ENCODE measurements around the gene PROZ. TPM values are rescaled to one million over a fixed set of nuclear protein-coding genes. Genes with fewer than 3 reads are reported as not detected.

Gene PROZ
- total and polyA plus RNA-seq, 2 of the 13 experiments (the other 11 are each of a cell fraction or from before 2014, with no cell fraction given) = 5.6 to 22.5 TPM

DNA sequence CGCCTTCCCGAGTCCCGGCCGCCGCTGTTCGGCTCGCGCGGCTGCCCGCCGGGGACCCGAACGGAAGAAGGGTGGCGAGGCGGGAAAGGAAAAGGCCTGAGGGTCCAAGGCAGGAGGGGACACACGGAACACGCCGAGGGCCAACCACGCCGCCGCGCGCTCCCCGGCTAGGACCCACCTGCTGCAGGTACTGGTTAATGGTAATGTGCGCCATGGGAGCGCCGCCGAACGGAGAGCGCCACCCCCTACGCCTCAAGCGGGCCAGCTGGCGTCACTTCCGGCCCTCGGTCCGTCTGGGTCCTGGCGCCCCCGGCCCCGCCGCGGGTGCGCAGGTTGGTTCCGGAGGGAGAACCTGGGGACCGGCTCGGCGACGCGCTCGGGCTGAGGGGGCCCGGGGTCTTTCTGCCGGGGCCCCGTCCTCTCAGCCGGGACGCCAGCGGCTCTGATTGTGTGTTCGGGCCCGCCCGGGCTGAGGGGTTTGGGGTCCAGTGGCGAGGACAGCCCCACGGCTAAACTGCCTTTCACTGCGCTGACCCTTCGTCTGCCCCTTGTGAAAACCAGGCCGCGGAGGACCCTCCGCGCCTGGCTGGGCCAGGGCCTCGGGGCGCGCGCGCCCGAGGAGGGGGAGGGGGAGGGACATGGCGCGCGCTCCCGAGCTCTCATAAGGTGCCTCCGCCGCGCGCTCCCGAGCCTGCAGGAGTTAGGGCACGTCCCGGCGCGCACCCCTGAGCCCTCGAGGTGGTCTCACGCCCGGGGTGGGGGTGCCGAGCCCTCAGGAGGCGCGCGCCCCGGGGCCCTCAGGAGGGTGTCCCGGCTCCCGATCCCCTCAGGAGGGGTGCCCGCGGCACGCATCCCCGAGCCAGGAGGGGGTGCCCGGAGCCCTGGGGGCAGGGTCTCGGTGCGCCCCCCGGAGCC is 50.2 kb downstream of the PROZ start, which contains the start of gene PCID2 (continued):
- TF ChIP-seq ZNF407 (CRISPR knock-in tag; IDR thresholded peaks at IDR 0.05; ENCODE audit: not compliant biosample characterization) = peak; percentile 94
- peak; percentile 57; the same call in 1 of the 2 replicates for TF ChIP-seq BHLHE40 (IDR thresholded peaks at IDR 0.05; ENCODE audit: low read length)
- TF ChIP-seq ZNF124 (CRISPR knock-in tag; IDR thresholded peaks at IDR 0.05) = peak; percentile 81; the same call in 1 of the 2 replicates
- TF ChIP-seq SALL1 (CRISPR knock-in tag; IDR thresholded peaks at IDR 0.05) = peak; percentile 84
- TF ChIP-seq ZNF784 (CRISPR knock-in tag; IDR thresholded peaks at IDR 0.05; ENCODE audit: borderline replicate concordance) = peak; percentile 99
- 0 out of 4 replicates have a peak, but pooled peaks of 1 of the 2 experiments have one; percentile 15 for TF ChIP-seq MAFK (conservative IDR thresholded peaks at IDR 0.05 in 1 of 2, IDR thresholded peaks at IDR 0.05 in 1 of 2; ENCODE audit: low read length in 2 of 2)
- TF ChIP-seq ATF4 (CRISPR knock-in tag; IDR thresholded peaks at IDR 0.05) = no peak
- peak; percentile 88 for TF ChIP-seq U2AF1 (optimal IDR thresholded peaks at IDR 0.05; ENCODE audit: low read depth, low read length)
- TF ChIP-seq ASH2L (IDR thresholded peaks at IDR 0.05; ENCODE audit: insufficient read length, low read depth, low read length) = peak; percentile 94
- peak; percentile 85 for TF ChIP-seq HMG20B (CRISPR knock-in tag; conservative IDR thresholded peaks at IDR 0.05)
- TF ChIP-seq IRF1 (CRISPR knock-in tag; IDR thresholded peaks at IDR 0.05; ENCODE audit: low read depth) = no peak
- no peak for TF ChIP-seq MBD4 (IDR thresholded peaks at IDR 0.05; ENCODE audit: borderline replicate concordance, low read length)
- peak; percentile 85 for TF ChIP-seq ZNF850 (CRISPR knock-in tag; conservative IDR thresholded peaks at IDR 0.05)
- TF ChIP-seq E2F1 (CRISPR knock-in tag; IDR thresholded peaks at IDR 0.05) = peak; percentile 81
- peak; percentile 95 for TF ChIP-seq ZNF883 (CRISPR knock-in tag; IDR thresholded peaks at IDR 0.05; ENCODE audit: not compliant biosample characterization)

Measured in HepG2 (cell line).